Naive thymus-derived CD8-positive, alpha-beta T cell (primary cell): ENCODE data around the gene ARID1B. TPM values are rescaled to one million over a fixed set of nuclear protein-coding genes. Genes with fewer than 3 reads are reported as not detected.
A peak's percentile ranks its signal among the peaks of the same experiment; 100 is the strongest.

Experiments used
- ATAC-seq, 2 donors: fragments of 150-1000 bp; cut with Tn5 transposase in 1 of 2; sonication (Bioruptor Pico), chemical (Tn5 transposase) in 1 of 2; 1 replicate in 1 of 2; 2 replicates in 1 of 2; pipeline ENCODE4 v1.10.0; 2021; ENCODE audit warnings: mild to moderate bottlenecking in 2 of 2, moderate library complexity in 2 of 2
- POLR2A ChIA-PET: fragments of 350-600 bp; sonication (Branson Sonifier 250); formaldehyde crosslinking; loops from one replicate; lab custom pipeline; 2021; ENCODE audit warnings: antibody characterized with exemption; lab: Charles Lee
- DNase-seq, 10 donors: peaks; one replicate each; pipeline versions ENCODE4 v3.0.0 to v3.0.0-alpha.2; 2020 to 2022
- H3K27ac Mint-ChIP-seq, 10 donors: one replicate each; pipeline ENCODE4 v1.8.0; 2020 to 2022; ENCODE audit warnings: mild to moderate bottlenecking in 10 of 10, mixed read lengths in 10 of 10, moderate library complexity in 4 of 10, inconsistent platforms in 1 of 10
- H3K27me3 Mint-ChIP-seq, 5 donors: one replicate each; pipeline ENCODE4 v1.8.0; 2021 to 2022; ENCODE audit warnings: mixed read lengths in 5 of 5
- H3K36me3 Mint-ChIP-seq, 3 donors: one replicate each; pipeline ENCODE4 v1.8.0; 2020 to 2022; ENCODE audit warnings: mixed read lengths in 3 of 3, mild to moderate bottlenecking in 2 of 3, inconsistent platforms in 1 of 3
- H3K4me1 Mint-ChIP-seq, 4 donors: one replicate each; pipeline ENCODE4 v1.8.0; 2021 to 2022; ENCODE audit warnings: mixed read lengths in 4 of 4
- H3K4me3 Mint-ChIP-seq, 10 donors: one replicate each; pipeline ENCODE4 v1.8.0; 2020 to 2022; ENCODE audit warnings: mild to moderate bottlenecking in 10 of 10, mixed read lengths in 10 of 10, moderate library complexity in 6 of 10, inconsistent platforms in 1 of 10
- H3K9me3 Mint-ChIP-seq, 9 donors: one replicate each; pipeline ENCODE4 v1.8.0; 2020 to 2022; ENCODE audit warnings: mixed read lengths in 9 of 9, mild to moderate bottlenecking in 3 of 9, inconsistent platforms in 1 of 9, moderate library complexity in 1 of 9
- polyA plus RNA-seq, 3 donors: library from polyadenylated mRNA; unstranded; fragments of 300-500 nt; fragmentation: Illumina TruSeq; gene quantifications; one replicate each; pipeline ENCODE4 v1.2.3, GENCODE V29; 2021
- total RNA-seq, 8 experiments: library from RNA in 2 of 8; stranded (reverse) in 2 of 8; gene quantifications; one replicate each; pipeline ENCODE4 v1.2.3 and lab custom pipeline; 2021 to 2026

ARID1B gene
- total and polyA plus RNA-seq, 5 experiments from 2014 or later: 9.0 to 122 (median 18.6) TPM

GRCh38 chr6:156757849-156758248 lies 19.3 kb upstream of the ARID1B start:
- Mint-ChIP-seq H3K9me3 (no peaks in the 10 kb centered on the region), H3K4me3 (no peak overlapping the region)
- POLR2A ChIA-PET: no interaction called here

GRCh38 chr6:156760377-156760776 lies 16.8 kb upstream of the ARID1B start:
- ATAC-seq (no peak), DNase-seq (no peak)
- Mint-ChIP-seq H3K4me1 (no peaks in the 10 kb centered on the region), H3K36me3 (no peaks in the 10 kb centered on the region), H3K4me3 (no peak overlapping the region), H3K9me3 (no peaks in the 10 kb centered on the region), H3K27ac (no peak overlapping the region), H3K27me3 (peaks cover 0 to 12% (median 7%) of the 10 kb centered on the region in 5 donors)
- POLR2A ChIA-PET: no interaction called here

More at GRCh38 chr6:156757849-156758248, 19.3 kb upstream of the ARID1B start:
- Mint-ChIP-seq H3K27me3 (peaks cover 0 to 16% (median 4%) of the 10 kb centered on the region in 5 donors), H3K27ac (no peak overlapping the region), H3K36me3 (no peaks in the 10 kb centered on the region), H3K4me1 (peaks cover 0 to 4% (median 0%) of the 10 kb centered on the region in 4 donors)
- ATAC-seq (no peak), DNase-seq (no peak)

GRCh38 chr6:156762547-156762946 lies 14.6 kb upstream of the ARID1B start:
- POLR2A ChIA-PET: no interaction called here
- Mint-ChIP-seq H3K9me3 (no peaks in the 10 kb centered on the region), H3K4me1 (peaks cover 0 to 5% (median 2%) of the 10 kb centered on the region in 4 donors), H3K36me3 (no peaks in the 10 kb centered on the region), H3K4me3 (no peak overlapping the region), H3K27me3 (peaks cover 0 to 12% (median 4%) of the 10 kb centered on the region in 5 donors), H3K27ac (no peak overlapping the region)
- DNase-seq (no peak), ATAC-seq (no peak)

GRCh38 chr6:156765117-156765516 lies 12.1 kb upstream of the ARID1B start:
- Mint-ChIP-seq H3K36me3 (no peaks in the 10 kb centered on the region), H3K4me3 (no peak overlapping the region), H3K27ac (no peak overlapping the region), H3K27me3 (peaks cover 0 to 12% (median 2%) of the 10 kb centered on the region in 5 donors), H3K4me1 (peaks cover 0 to 12% (median 7%) of the 10 kb centered on the region in 4 donors), H3K9me3 (no peaks in the 10 kb centered on the region)
- POLR2A ChIA-PET: interaction anchor here (0.7 kb wide), 2 partner anchors 54 to 407 kb away, joined by 3 to 5 read pairs; no protein-coding TSS in a partner anchor
- ATAC-seq (no peak), DNase-seq (no peak)

- POLR2A ChIA-PET: no interaction called here
- H3K27ac Mint-ChIP-seq: peak overlapping the region in 2 of 10 donors; percentile 0 to 54
These were observed 9.3 kb upstream of the ARID1B start for GRCh38 chr6:156767603-156768467.

GRCh38 chr6:156771047-156771446 lies 6.1 kb upstream of the ARID1B start:
- DNase-seq: no peak
- Mint-ChIP-seq H3K27me3 (peaks cover 0 to 5% (median 0%) of the 10 kb centered on the region in 5 donors), H3K4me1 (peaks cover 12 to 30% (median 16%) of the 10 kb centered on the region in 4 donors), H3K9me3 (no peaks in the 10 kb centered on the region), H3K36me3 (no peaks in the 10 kb centered on the region), H3K27ac (peak overlapping the region in 1 of 10 donors; percentile 29), H3K4me3 (no peak overlapping the region)
- ATAC-seq: no peak
- POLR2A ChIA-PET: no interaction called here

More at GRCh38 chr6:156767603-156768467, 9.3 kb upstream of the ARID1B start:
- Mint-ChIP-seq H3K36me3 (no peaks in the 10 kb centered on the region), H3K4me1 (peaks cover 0 to 12% (median 7%) of the 10 kb centered on the region in 4 donors), H3K27me3 (peaks cover 0 to 10% (median 0%) of the 10 kb centered on the region in 5 donors), H3K4me3 (no peak overlapping the region), H3K9me3 (no peaks in the 10 kb centered on the region)
- DNase-seq: no peak
- peak in 1 of 2 donors; percentile 25 for ATAC-seq

- no peak for DNase-seq
- Mint-ChIP-seq H3K36me3 (no peaks in the 10 kb centered on the region), H3K9me3 (no peaks in the 10 kb centered on the region), H3K27ac (no peak overlapping the region), H3K4me1 (peaks cover 15 to 36% (median 21%) of the 10 kb centered on the region in 4 donors), H3K4me3 (no peak overlapping the region), H3K27me3 (no peaks in the 10 kb centered on the region)
- POLR2A ChIA-PET: no interaction called here
- ATAC-seq: no peak
These were observed 5.4 kb upstream of the ARID1B start for GRCh38 chr6:156771761-156772160.

GRCh38 chr6:156773476-156773875 lies 3.7 kb upstream of the ARID1B start:
- POLR2A ChIA-PET: no interaction called here
- no peaks in the 10 kb centered on the region for H3K9me3 Mint-ChIP-seq

GRCh38 chr6:156773935-156774852 lies 3.0 kb upstream of the ARID1B start:
- Mint-ChIP-seq H3K9me3 (no peaks in the 10 kb centered on the region), H3K27me3 (no peaks in the 10 kb centered on the region), H3K36me3 (no peaks in the 10 kb centered on the region), H3K4me3 (peak overlapping the region in 1 of 10 donors; percentile 31), H3K27ac (peak overlapping the region in 1 of 10 donors; percentile 23), H3K4me1 (peaks cover 13 to 25% (median 18%) of the 10 kb centered on the region in 4 donors)
- POLR2A ChIA-PET: no interaction called here
- ATAC-seq (no peak), DNase-seq (no peak)

More at GRCh38 chr6:156773476-156773875, 3.7 kb upstream of the ARID1B start:
- Mint-ChIP-seq H3K4me1 (peaks cover 13 to 25% (median 18%) of the 10 kb centered on the region in 4 donors), H3K4me3 (no peak overlapping the region), H3K36me3 (no peaks in the 10 kb centered on the region), H3K27ac (peak overlapping the region in 1 of 10 donors; percentile 5), H3K27me3 (no peaks in the 10 kb centered on the region)
- ATAC-seq (no peak), DNase-seq (no peak)

GRCh38 chr6:156774863-156775405 lies 2.2 kb upstream of the ARID1B start:
- peaks cover 13 to 25% (median 19%) of the 10 kb centered on the region in 4 donors for H3K4me1 Mint-ChIP-seq
- ATAC-seq: no peak
- H3K9me3 Mint-ChIP-seq: no peaks in the 10 kb centered on the region
- no peak for DNase-seq
- H3K36me3 Mint-ChIP-seq: no peaks in the 10 kb centered on the region
- no peaks in the 10 kb centered on the region for H3K27me3 Mint-ChIP-seq
- H3K4me3 Mint-ChIP-seq: peak overlapping the region in 5 of 10 donors; percentile 15 to 57 (median 33)
- POLR2A ChIA-PET: interaction anchor here (0.6 kb wide), 1 partner anchor 163 kb away, joined by 3 read pairs; no protein-coding TSS in a partner anchor
- H3K27ac Mint-ChIP-seq: peak overlapping the region in 4 of 10 donors; percentile 4 to 87 (median 70)

GRCh38 chr6:156775717-156776116 lies 1.5 kb upstream of the ARID1B start:
- H3K4me3 Mint-ChIP-seq: peak overlapping the region in 1 of 10 donors; percentile 7
- H3K27ac Mint-ChIP-seq: peak overlapping the region in 8 of 10 donors; percentile 16 to 78 (median 50)
- H3K27me3 Mint-ChIP-seq: no peaks in the 10 kb centered on the region
- ATAC-seq (no peak), DNase-seq (no peak)
- H3K9me3 Mint-ChIP-seq: no peaks in the 10 kb centered on the region
- POLR2A ChIA-PET: interaction anchor here (0.6 to 5.5 kb wide), 3 partner anchors 89 to 245 kb away, joined by 3 to 109 read pairs (median 41); no protein-coding TSS in a partner anchor
- peaks cover 16 to 30% (median 23%) of the 10 kb centered on the region in 4 donors for H3K4me1 Mint-ChIP-seq
- H3K36me3 Mint-ChIP-seq: no peaks in the 10 kb centered on the region

GRCh38 chr6:156776470-156776839 lies 723 bp upstream of the ARID1B start:
- H3K9me3 Mint-ChIP-seq: no peaks in the 10 kb centered on the region
- DNase-seq: peak in 5 of 10 donors; percentile 12 to 52 (median 29)
- H3K4me3 Mint-ChIP-seq: peak overlapping the region; percentile 83 to 97 (median 92)
- no peaks in the 10 kb centered on the region for H3K27me3 Mint-ChIP-seq
- POLR2A ChIA-PET: interaction anchor here (0.6 to 5.5 kb wide), 5 partner anchors 21 to 244 kb away, joined by 3 to 109 read pairs (median 3); no protein-coding TSS in a partner anchor
- peaks cover 17 to 37% (median 27%) of the 10 kb centered on the region in 4 donors for H3K4me1 Mint-ChIP-seq
- H3K27ac Mint-ChIP-seq: peak overlapping the region; percentile 93 to 99 (median 97)
- no peaks in the 10 kb centered on the region for H3K36me3 Mint-ChIP-seq
- ATAC-seq: peak in 1 of 2 donors; percentile 16
